GM13976 (cell line): ENCODE results near the gene VTI1A.
A peak's percentile ranks its signal among the peaks of the same experiment; 100 is the strongest.
"Not testable (repeated sequence)": the region's sequence is repeated elsewhere in the genome, so short reads cannot be mapped to it uniquely, and the experiment has no call there.

Experiments used
- DNase-seq: peaks from one replicate; pipeline ENCODE4 v3.0.0; 2012; ENCODE audit warnings: low spot score
- in situ Hi-C: fragments of 300-500 bp; cut with MboI; formaldehyde crosslinking; loops from one replicate; pipeline ENCODE4 v1.12.0; 2022; ENCODE audit warnings: low sequenced_read_pairs, mixed read lengths, inconsistent platforms; ENCODE audit not compliant: unreplicated experiment
- TF ChIP-seq, protein P1 (sequence below): IDR thresholded peaks from 2 replicates; pipeline ENCODE4 v1.5.1; 2012; ENCODE audit warnings: borderline replicate concordance, mild to moderate bottlenecking; ENCODE audit not compliant: insufficient read depth; ENCODE audit errors: extremely low read depth, missing control alignments, control extremely low read depth

Gene VTI1A

DNA sequence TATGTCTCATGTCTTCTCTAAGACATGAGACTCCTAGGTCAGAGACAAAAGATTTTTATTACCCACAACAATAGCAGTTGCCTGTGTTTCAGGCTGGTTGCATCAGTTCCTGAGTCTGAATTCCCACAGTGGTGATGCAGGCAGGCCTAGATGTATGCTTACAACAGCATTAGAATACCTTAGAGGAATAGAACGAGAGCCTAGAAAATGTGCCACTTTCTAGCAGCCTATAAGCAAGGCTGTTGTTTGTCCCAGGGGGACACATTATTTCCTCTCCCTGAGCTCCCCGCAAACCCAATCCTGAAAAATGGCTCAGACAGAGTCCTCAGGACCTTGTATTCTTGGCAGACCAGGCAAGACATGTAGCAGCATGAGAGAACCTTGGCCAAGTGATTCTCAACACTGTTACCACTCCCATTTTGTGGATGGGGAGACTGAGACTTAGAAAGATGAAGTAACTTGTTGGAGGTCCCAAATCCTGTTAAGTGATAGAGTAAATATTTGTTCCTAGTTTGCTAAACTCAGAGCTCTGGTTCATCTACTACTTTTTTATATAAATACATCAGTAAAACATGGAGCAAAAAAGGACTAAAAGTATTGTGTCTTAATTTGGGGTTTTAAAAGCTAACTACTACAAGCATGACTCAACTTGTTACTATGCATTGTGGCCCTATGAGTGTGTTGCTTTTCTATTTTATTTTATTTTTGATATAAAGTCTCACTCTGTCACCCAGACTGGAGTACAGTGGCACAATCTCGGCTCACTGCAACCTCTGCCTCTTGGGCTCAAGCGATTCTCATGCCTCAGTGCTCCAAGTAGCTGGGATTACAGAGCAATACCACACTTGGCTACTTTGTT lies 14.2 kb downstream of the VTI1A start:
- in situ Hi-C loops, result no loop called here
- no peak for DNase-seq
- TF ChIP-seq, protein P1, sequence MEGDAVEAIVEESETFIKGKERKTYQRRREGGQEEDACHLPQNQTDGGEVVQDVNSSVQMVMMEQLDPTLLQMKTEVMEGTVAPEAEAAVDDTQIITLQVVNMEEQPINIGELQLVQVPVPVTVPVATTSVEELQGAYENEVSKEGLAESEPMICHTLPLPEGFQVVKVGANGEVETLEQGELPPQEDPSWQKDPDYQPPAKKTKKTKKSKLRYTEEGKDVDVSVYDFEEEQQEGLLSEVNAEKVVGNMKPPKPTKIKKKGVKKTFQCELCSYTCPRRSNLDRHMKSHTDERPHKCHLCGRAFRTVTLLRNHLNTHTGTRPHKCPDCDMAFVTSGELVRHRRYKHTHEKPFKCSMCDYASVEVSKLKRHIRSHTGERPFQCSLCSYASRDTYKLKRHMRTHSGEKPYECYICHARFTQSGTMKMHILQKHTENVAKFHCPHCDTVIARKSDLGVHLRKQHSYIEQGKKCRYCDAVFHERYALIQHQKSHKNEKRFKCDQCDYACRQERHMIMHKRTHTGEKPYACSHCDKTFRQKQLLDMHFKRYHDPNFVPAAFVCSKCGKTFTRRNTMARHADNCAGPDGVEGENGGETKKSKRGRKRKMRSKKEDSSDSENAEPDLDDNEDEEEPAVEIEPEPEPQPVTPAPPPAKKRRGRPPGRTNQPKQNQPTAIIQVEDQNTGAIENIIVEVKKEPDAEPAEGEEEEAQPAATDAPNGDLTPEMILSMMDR, result no peak

GRCh38 chr10:112464074-112464473 lies 17.1 kb downstream of the VTI1A start:
- in situ Hi-C loops, DNase-seq: not testable (repeated sequence)

DNA sequence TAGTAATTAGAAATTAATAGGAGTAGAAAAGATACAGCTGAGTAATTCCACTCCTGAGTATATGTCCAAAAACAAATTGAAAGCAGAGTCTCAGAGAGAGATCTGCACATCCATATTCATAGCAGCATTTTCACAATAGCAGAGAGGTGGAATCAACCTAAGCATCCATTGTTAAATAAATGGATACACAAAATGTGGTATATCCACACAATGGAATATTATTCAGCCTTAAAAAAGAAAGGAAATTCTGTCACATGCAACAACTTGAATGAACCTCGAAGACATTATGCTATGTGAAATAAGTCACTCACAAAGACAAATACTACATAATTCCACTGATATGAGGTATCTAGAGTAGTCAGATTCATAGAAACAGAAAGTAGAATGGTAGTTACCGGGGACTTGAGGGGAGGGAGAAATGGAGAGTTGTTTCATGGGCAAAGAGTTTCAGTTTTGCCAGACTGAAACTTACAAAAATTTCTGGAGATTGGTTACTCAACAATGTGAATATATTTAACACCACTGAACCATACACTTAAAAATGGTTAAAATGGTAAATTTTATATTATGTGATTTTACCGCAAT lies 18.4 kb downstream of the VTI1A start:
- TF ChIP-seq, protein P1, result no peak
- in situ Hi-C loops, result no loop called here
- DNase-seq, result no peak

- no peak for DNase-seq
- TF ChIP-seq, protein P1, result no peak
- in situ Hi-C loops, result no loop called here
Observed at GRCh38 chr10:112466802-112467201, 19.8 kb downstream of the VTI1A start.

DNA sequence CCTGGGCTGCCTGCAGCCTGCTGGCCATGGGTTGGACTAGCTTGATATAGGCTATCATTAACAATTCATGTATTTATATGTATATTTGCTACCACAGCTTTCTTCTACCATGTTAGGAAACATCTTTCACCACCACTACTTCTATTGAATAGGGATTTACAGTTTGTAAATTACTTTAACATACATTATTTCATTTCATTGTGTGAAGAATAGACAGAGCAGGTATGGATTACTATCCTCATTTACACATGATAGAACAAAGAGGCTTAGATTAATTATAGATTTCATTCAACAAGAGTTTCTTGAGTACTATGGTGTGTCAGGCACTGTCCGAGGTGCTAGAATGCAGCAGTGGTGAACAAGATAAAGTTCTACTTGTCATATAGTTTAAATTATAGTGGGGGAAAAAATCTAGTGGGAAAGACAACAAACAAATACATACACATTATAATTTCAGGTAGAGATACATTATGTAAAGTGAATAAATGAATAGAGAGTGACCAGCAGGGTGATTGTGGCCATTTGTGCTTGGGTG lies 20.6 kb downstream of the VTI1A start:
- TF ChIP-seq, protein P1, result no peak
- in situ Hi-C loops, result no loop called here
- DNase-seq, result no peak

- in situ Hi-C loops, result no loop called here
- TF ChIP-seq, protein P1, result peak; percentile 39
Observed at GRCh38 chr10:112471878-112472487, 25.0 kb downstream of the VTI1A start.

More at GRCh38 chr10:112471878-112472487, 25.0 kb downstream of the VTI1A start:
- peak; percentile 68 for DNase-seq
